ENCODE results near the gene RAB8B.

- no peak for TF ChIP-seq CTCF (IDR thresholded peaks at IDR 0.05)
- TF ChIP-seq POLR2A (IDR thresholded peaks at IDR 0.05), result no peak
Observed at GRCh38 chr15:63194880-63195568, 5.6 kb downstream of the RAB8B start.

Measured in heart left ventricle (tissue), 13 donors.